SK-N-MC (cell line): Measurements from ENCODE around the gene BMPR2.

Source experiments
- FOXP2 ChIP-seq: optimal IDR thresholded peaks from 2 replicates; pipeline ENCODE3; 2011; ENCODE audit warnings: mild to moderate bottlenecking, moderate library complexity; ENCODE audit not compliant: insufficient read depth; ENCODE audit errors: extremely low read length, control extremely low read depth
- POLR2AphosphoS5 ChIP-seq: IDR thresholded peaks from 2 replicates; pipeline ENCODE4 v1.6.1; 2012; ENCODE audit warnings: mild to moderate bottlenecking, low read depth, low read length, borderline replicate concordance

DNA sequence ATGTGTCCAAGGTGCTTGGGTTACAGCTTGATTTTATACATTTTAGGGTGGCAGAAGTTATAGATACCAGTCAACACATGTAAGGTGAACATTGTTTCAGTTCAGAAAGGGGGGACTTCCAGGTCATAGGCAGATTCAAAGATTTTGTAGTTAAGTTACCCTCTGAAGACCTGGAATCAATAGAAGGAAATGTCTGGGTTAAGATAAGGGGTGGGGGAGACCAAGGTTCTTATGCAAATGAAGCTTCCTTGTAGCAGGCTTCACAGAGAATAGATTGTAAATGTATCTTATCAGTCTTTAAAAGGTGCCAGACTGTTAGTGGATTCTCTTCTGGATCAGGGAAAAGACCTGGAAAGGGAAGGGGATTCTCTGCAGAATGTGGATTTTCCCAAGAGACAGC is 42.4 kb downstream of the BMPR2 start:
- TF ChIP-seq POLR2AphosphoS5 (no peak), FOXP2 (no peak)
